HepG2 (cell line): ENCODE data around the gene INTS6L. TPM values are rescaled to one million over a fixed set of nuclear protein-coding genes. Genes with fewer than 3 reads are reported as not detected.

ENCODE experiments used
- ATAC-seq: fragments of 200-7000 bp; cut with Tn5 transposase; 3 replicates; pipeline ENCODE4 v1.9.1; 2020; ENCODE audit warnings: mild to moderate bottlenecking, moderate library complexity
- BruUV-seq: library from RNA; stranded (reverse); fragments of 400-500 nt; replicated peaks from 2 replicates; lab custom pipeline; 2021; lab: Mats Ljungman, UMichigan
- CTCF ChIA-PET: fragments of 300-600 bp; formaldehyde crosslinking; extraction: SDS; loops from one replicate; lab custom pipeline; 2021; ENCODE audit warnings: low total read pairs, inconsistent platforms, low intra/inter-chr PET ratio; lab: Yijun Ruan, JAX
- POLR2A ChIA-PET: fragments of 350-600 bp; sonication (Branson Sonifier 250); formaldehyde crosslinking; loops from one replicate; lab custom pipeline; 2020; ENCODE audit warnings: antibody characterized with exemption, inconsistent platforms; lab: Yijun Ruan, JAX
- DNase-seq: peaks from one replicate; pipeline ENCODE4 v3.0.0-alpha.2; 2015; ENCODE audit warnings: low spot score
- FAIRE-seq: peaks from 3 replicates; lab custom pipeline; 2011; peaks lifted over from hg19 to GRCh38; lab: Jason Lieb, UNC
- H2AFZ ChIP-seq: one replicate; pipeline ENCODE4 v1.6.1; 2011; ENCODE audit warnings: low read length, inconsistent platforms
- H3K27ac ChIP-seq: fragments of 300-600 bp; 3 replicates; pipeline ENCODE4 v1.8.0; 2011; ENCODE audit warnings: mixed run types, mild to moderate bottlenecking, mixed read lengths, low read length, inconsistent platforms; ENCODE audit not compliant: insufficient read depth; ENCODE audit errors: extremely low read length
- H3K27me3 ChIP-seq, 2 experiments: fragments of 200-600 bp in 1 of 2; 2 replicates in 1 of 2; 3 replicates in 1 of 2; pipeline versions ENCODE4 v1.6.0 to v1.8.0; 2011; ENCODE audit warnings: low read length in 2 of 2, mild to moderate bottlenecking in 2 of 2, moderate library complexity in 2 of 2, inconsistent platforms in 1 of 2; ENCODE audit not compliant: insufficient read depth in 2 of 2, control insufficient read depth in 1 of 2
- H3K36me3 ChIP-seq, 2 experiments: fragments of 200-600 bp in 1 of 2; replicated peaks in 1 of 2; 2 replicates in 1 of 2; 3 replicates in 1 of 2; pipeline versions ENCODE4 v1.5.1 to v1.8.0; 2011; ENCODE audit warnings: low read length in 2 of 2, inconsistent platforms in 1 of 2; ENCODE audit not compliant: insufficient read depth in 2 of 2, control insufficient read depth in 1 of 2
- H3K4me1 ChIP-seq: 2 replicates; pipeline ENCODE4 v1.5.1; 2012; ENCODE audit warnings: low read length, inconsistent platforms; ENCODE audit not compliant: insufficient read depth
- H3K4me2 ChIP-seq: 2 replicates; pipeline ENCODE4 v1.6.0; 2011; ENCODE audit warnings: low read depth, low read length, inconsistent platforms
- H3K4me3 ChIP-seq, 3 experiments: fragments of 200-600 bp in 1 of 3; sonication (generic), shearing (Covaris generic) in 1 of 3; replicated peaks in 1 of 3; 2 replicates each; pipeline ENCODE4 v1.5.1; 2011 to 2016; ENCODE audit warnings: low read length in 3 of 3, inconsistent platforms in 2 of 3, low read depth in 2 of 3, mild to moderate bottlenecking in 2 of 3, control low read depth in 1 of 3, mixed read lengths in 1 of 3; ENCODE audit not compliant: insufficient read depth in 1 of 3
- H3K79me2 ChIP-seq: one replicate; pipeline ENCODE4 v1.6.1; 2011; ENCODE audit warnings: low read length, inconsistent platforms; ENCODE audit not compliant: insufficient read depth
- H3K9ac ChIP-seq: 2 replicates; pipeline ENCODE4 v1.6.0; 2011; ENCODE audit warnings: mild to moderate bottlenecking, low read depth, low read length, inconsistent platforms; ENCODE audit not compliant: insufficient read depth
- H3K9me3 ChIP-seq: 2 replicates; pipeline ENCODE4 v1.5.1; 2012; ENCODE audit warnings: mild to moderate bottlenecking, low read length
- H4K20me1 ChIP-seq: 2 replicates; pipeline ENCODE4 v1.6.0; 2011; ENCODE audit warnings: inconsistent platforms, mild to moderate bottlenecking, low read length, moderate library complexity; ENCODE audit not compliant: insufficient read depth
- BRF2 ChIP-seq: sonication (generic); formaldehyde crosslinking; IDR thresholded peaks from 2 replicates; pipeline ENCODE4 v1.8.1; 2022; ENCODE audit warnings: mild to moderate bottlenecking, missing genetic modification reagents
- CCAR2 ChIP-seq: fragments of 200-400 bp; formaldehyde crosslinking; optimal IDR thresholded peaks from 2 replicates; pipeline ENCODE3; 2018; ENCODE audit warnings: low read depth, mild to moderate bottlenecking, low read length, moderate library complexity
- EZH2 ChIP-seq: conservative IDR thresholded peaks from 2 replicates; pipeline ENCODE4 v1.6.1; 2012; ENCODE audit warnings: mild to moderate bottlenecking, low read depth, low read length, moderate library complexity
- JUND ChIP-seq: sonication (generic); formaldehyde crosslinking; IDR thresholded peaks from 2 replicates; pipeline ENCODE4 v1.8.0; 2022; ENCODE audit warnings: mild to moderate bottlenecking, missing genetic modification reagents
- RXRA ChIP-seq: sonication (generic); formaldehyde crosslinking; IDR thresholded peaks from 2 replicates; pipeline ENCODE4 v1.5.1; 2020; ENCODE audit warnings: missing genetic modification reagents
- SATB2 ChIP-seq: sonication (generic); formaldehyde crosslinking; IDR thresholded peaks from 2 replicates; pipeline ENCODE4 v1.5.0; 2020; ENCODE audit warnings: missing genetic modification reagents
- TBX3 ChIP-seq: fragments of 450-650 bp; IDR thresholded peaks from 2 replicates; pipeline ENCODE4 v1.6.1; 2017; ENCODE audit warnings: antibody characterized with exemption, mild to moderate bottlenecking, inconsistent platforms, borderline replicate concordance
- ZNF3 ChIP-seq: IDR thresholded peaks from 2 replicates; pipeline ENCODE4 v1.7.0; 2017; ENCODE audit warnings: inconsistent platforms
- ZZZ3 ChIP-seq: sonication (generic); formaldehyde crosslinking; IDR thresholded peaks from 2 replicates; pipeline ENCODE4 v1.4.0; 2020; ENCODE audit warnings: missing genetic modification reagents, mild to moderate bottlenecking, borderline replicate concordance
- WGBS: methylation state at CpG from one replicate; pipeline ENCODE4 v1.1.6; 2017; ENCODE audit warnings: low lambda C conversion rate; 5-methylcytosine and 5-hydroxymethylcytosine counted together
- in situ Hi-C: cut with HindIII; loops from 2 replicates; pipeline ENCODE4 v1.10.0; 2017; ENCODE audit warnings: low pct_unique_long_range_greater_than_20kb; ENCODE audit not compliant: extremely low pct_ligation_motif_present
- intact Hi-C: fragments of 100-400 bp; cut with micrococcal nuclease; formaldehyde crosslinking; loops from one replicate; pipeline ENCODE4 v1.10.0; 2022; ENCODE audit not compliant: unreplicated experiment
- polyA plus RNA-seq, 8 experiments: library from polyadenylated mRNA; depleted of rRNA in 3 of 8; stranded (reverse) in 7 of 8; unstranded in 1 of 8; fragments of >200 nt; fragmentation: Illumina TruSeq in 4 of 8; extraction: Trizol in 4 of 8; gene quantifications; 2 replicates each; pipeline versions ENCODE4 v1.2.1 to v1.2.3, GENCODE V29; 2011 to 2016; ENCODE audit warnings: low read depth in 4 of 8, missing spikeins in 1 of 8, mixed read lengths in 1 of 8; ENCODE audit not compliant: insufficient read depth in 1 of 8
- total RNA-seq, 5 experiments: library from RNA; depleted of rRNA; stranded (reverse); fragments of >200 nt; fragmentation: Illumina TruSeq; extraction: Trizol; gene quantifications; 2 replicates each; pipeline ENCODE4 v1.2.3, GENCODE V29; 2016; ENCODE audit warnings: low read depth in 1 of 5
- TF ChIP-seq, protein P1 (sequence below): sonication (generic); formaldehyde crosslinking; IDR thresholded peaks from 2 replicates; pipeline ENCODE4 v1.4.0; 2020; ENCODE audit warnings: missing genetic modification reagents; ENCODE audit errors: not compliant biosample characterization
- TF ChIP-seq, protein P2 (sequence below): sonication (generic); formaldehyde crosslinking; IDR thresholded peaks from 2 replicates; pipeline ENCODE4 v1.5.0; 2020; ENCODE audit warnings: missing genetic modification reagents, mild to moderate bottlenecking, borderline replicate concordance
- TF ChIP-seq, protein P3 (sequence below): sonication (generic); formaldehyde crosslinking; IDR thresholded peaks from 2 replicates; pipeline ENCODE4 v1.5.1; 2020; ENCODE audit warnings: mild to moderate bottlenecking, missing genetic modification reagents

INTS6L gene
- total and polyA plus RNA-seq, 2 of the 13 experiments (the other 11 are each of a cell fraction or from before 2014, with no cell fraction given), result not detected

- CTCF ChIA-PET, result no interaction called here
Observed at GRCh38 chrX:135516376-135516775, 4.1 kb upstream of the INTS6L start.

GRCh38 chrX:135518161-135518560 lies 2.3 kb upstream of the INTS6L start:
- POLR2A ChIA-PET, result no interaction called here
- H3K27ac ChIP-seq, result no peak overlapping the region
- no peak for ATAC-seq
- WGBS, result 0% methylated on average over 1 of the region's 1 CpG
- CTCF ChIA-PET, result no interaction called here
- H3K9ac ChIP-seq, result no peak overlapping the region
- no peak for FAIRE-seq
- in situ Hi-C loops (no loop called here), intact Hi-C loops (no loop called here)
- H3K4me1 ChIP-seq, result no peaks in the 10 kb centered on the region
- TF ChIP-seq, protein P1, sequence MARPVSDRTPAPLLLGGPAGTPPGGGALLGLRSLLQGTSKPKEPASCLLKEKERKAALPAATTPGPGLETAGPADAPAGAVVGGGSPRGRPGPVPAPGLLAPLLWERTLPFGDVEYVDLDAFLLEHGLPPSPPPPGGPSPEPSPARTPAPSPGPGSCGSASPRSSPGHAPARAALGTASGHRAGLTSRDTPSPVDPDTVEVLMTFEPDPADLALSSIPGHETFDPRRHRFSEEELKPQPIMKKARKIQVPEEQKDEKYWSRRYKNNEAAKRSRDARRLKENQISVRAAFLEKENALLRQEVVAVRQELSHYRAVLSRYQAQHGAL, result no peak
- TF ChIP-seq BRF2, result no peak
- TF ChIP-seq, protein P2, sequence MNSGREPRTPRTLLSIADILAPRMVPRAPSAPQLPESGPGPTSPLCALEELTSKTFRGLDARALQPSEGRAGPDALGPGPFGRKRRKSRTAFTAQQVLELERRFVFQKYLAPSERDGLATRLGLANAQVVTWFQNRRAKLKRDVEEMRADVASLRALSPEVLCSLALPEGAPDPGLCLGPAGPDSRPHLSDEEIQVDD (CRISPR knock-in tag), result no peak
- TF ChIP-seq TBX3, result no peak
- TF ChIP-seq RXRA, result no peak
- no peak for TF ChIP-seq ZNF3 (CRISPR knock-in tag)
- no peak for TF ChIP-seq SATB2 (CRISPR knock-in tag)
- TF ChIP-seq CCAR2, result no peak
- TF ChIP-seq, protein P3, sequence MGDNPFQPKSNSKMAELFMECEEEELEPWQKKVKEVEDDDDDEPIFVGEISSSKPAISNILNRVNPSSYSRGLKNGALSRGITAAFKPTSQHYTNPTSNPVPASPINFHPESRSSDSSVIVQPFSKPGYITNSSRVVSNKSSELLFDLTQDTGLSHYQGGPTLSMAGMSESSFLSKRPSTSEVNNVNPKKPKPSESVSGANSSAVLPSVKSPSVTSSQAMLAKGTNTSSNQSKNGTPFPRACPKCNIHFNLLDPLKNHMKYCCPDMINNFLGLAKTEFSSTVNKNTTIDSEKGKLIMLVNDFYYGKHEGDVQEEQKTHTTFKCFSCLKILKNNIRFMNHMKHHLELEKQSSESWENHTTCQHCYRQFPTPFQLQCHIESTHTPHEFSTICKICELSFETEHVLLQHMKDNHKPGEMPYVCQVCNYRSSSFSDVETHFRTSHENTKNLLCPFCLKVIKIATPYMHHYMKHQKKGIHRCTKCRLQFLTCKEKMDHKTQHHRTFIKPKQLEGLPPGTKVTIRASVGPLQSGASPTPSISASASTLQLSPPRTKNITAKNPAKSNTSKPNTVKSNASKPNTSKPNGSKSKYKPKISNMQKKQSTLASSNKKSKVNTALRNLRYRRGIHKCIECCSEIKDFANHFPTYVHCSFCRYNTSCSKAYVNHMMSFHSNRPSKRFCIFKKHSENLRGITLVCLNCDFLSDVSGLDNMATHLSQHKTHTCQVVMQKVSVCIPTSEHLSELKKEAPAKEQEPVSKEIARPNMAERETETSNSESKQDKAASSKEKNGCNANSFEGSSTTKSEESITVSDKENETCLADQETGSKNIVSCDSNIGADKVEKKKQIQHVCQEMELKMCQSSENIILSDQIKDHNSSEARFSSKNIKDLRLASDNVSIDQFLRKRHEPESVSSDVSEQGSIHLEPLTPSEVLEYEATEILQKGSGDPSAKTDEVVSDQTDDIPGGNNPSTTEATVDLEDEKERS (CRISPR knock-in tag), result no peak
- no peaks in the 10 kb centered on the region for H3K9me3 ChIP-seq
- DNase-seq, result no peak
- no peak overlapping the region for H2AFZ ChIP-seq
- H3K27me3 ChIP-seq, result peaks cover 0 to 7% of the 10 kb centered on the region in 2 experiments; a peak in 1 of 5 replicates
- H3K79me2 ChIP-seq, result no peaks in the 10 kb centered on the region
- H3K36me3 ChIP-seq, result no peaks in the 10 kb centered on the region
- no peaks in the 10 kb centered on the region for H4K20me1 ChIP-seq
- H3K4me3 ChIP-seq, result no peak overlapping the region
- H3K4me2 ChIP-seq, result no peak overlapping the region
- no TSS peak for BruUV-seq

More at GRCh38 chrX:135516376-135516775, 4.1 kb upstream of the INTS6L start:
- POLR2A ChIA-PET, result no interaction called here
- WGBS, result no CpG with 5 or more reads among the region's 1 CpG
- H3K4me2 ChIP-seq, result no peak overlapping the region
- no peaks in the 10 kb centered on the region for H4K20me1 ChIP-seq
- H3K27me3 ChIP-seq, result no peaks in the 10 kb centered on the region
- FAIRE-seq (no peak), DNase-seq (no peak), ATAC-seq (no peak)
- no peak overlapping the region for H2AFZ ChIP-seq
- intact Hi-C loops (no loop called here), in situ Hi-C loops (no loop called here)
- H3K36me3 ChIP-seq, result no peaks in the 10 kb centered on the region
- no peaks in the 10 kb centered on the region for H3K9me3 ChIP-seq
- BruUV-seq, result no TSS peak
- no peak overlapping the region for H3K9ac ChIP-seq
- TF ChIP-seq ZZZ3 (no peak), JUND (CRISPR knock-in tag) (no peak), EZH2 (no peak)
- no peaks in the 10 kb centered on the region for H3K4me1 ChIP-seq
- no peak overlapping the region for H3K27ac ChIP-seq
- no peaks in the 10 kb centered on the region for H3K79me2 ChIP-seq
- H3K4me3 ChIP-seq, result no peak overlapping the region
